ENCODE measurements around the gene C1orf115.

DNA sequence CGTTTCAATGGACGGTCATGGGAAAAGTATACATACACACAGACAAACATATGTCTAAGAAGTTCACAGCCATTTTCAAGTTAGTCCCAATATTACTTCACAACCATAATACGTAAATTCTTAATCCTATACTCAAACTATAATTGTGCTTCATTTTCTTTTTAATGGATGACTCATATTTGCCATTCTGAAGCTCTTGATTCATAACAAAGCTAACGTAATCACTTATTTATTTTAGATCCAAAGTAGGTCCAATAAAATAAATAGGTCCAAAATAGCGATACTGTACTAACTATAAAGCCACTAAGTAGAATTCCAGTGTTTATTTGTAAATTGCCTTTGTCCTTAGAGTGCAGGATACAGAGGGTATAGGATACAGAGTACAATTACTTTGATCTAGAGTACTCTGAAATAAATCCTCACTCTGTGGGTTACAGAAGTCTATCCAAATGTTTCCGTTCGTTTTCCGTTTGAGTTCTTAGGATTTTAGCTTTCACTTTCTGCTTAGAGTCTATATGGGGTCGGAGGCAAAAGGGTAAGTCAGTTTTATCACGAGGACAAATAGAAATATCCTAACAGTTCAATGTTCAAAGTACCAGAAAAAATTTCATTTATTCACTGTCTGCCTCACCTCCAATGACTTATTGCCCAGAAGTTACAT lies 8.8 kb upstream of the C1orf115 start:
- TF ChIP-seq, protein P1, sequence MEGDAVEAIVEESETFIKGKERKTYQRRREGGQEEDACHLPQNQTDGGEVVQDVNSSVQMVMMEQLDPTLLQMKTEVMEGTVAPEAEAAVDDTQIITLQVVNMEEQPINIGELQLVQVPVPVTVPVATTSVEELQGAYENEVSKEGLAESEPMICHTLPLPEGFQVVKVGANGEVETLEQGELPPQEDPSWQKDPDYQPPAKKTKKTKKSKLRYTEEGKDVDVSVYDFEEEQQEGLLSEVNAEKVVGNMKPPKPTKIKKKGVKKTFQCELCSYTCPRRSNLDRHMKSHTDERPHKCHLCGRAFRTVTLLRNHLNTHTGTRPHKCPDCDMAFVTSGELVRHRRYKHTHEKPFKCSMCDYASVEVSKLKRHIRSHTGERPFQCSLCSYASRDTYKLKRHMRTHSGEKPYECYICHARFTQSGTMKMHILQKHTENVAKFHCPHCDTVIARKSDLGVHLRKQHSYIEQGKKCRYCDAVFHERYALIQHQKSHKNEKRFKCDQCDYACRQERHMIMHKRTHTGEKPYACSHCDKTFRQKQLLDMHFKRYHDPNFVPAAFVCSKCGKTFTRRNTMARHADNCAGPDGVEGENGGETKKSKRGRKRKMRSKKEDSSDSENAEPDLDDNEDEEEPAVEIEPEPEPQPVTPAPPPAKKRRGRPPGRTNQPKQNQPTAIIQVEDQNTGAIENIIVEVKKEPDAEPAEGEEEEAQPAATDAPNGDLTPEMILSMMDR (IDR thresholded peaks at IDR 0.05), result no peak
- TF ChIP-seq POLR2A (IDR thresholded peaks at IDR 0.05), result no peak
